Measurements from ENCODE around the gene DDIT4. TPM values are rescaled to one million over a fixed set of nuclear protein-coding genes. Genes with fewer than 3 reads are reported as not detected.

Gene DDIT4
- total and polyA plus RNA-seq, 9 of the 15 experiments (the other 6 are each of a cell fraction or from before 2014, with no cell fraction given): 8.2 to 675 (median 159) TPM

DNA sequence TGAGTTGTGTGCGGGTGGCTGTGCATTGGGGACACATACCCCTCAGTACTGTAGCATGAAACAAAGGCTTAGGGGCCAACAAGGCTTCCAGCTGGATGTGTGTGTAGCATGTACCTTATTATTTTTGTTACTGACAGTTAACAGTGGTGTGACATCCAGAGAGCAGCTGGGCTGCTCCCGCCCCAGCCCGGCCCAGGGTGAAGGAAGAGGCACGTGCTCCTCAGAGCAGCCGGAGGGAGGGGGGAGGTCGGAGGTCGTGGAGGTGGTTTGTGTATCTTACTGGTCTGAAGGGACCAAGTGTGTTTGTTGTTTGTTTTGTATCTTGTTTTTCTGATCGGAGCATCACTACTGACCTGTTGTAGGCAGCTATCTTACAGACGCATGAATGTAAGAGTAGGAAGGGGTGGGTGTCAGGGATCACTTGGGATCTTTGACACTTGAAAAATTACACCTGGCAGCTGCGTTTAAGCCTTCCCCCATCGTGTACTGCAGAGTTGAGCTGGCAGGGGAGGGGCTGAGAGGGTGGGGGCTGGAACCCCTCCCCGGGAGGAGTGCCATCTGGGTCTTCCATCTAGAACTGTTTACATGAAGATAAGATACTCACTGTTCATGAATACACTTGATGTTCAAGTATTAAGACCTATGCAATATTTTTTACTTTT is 1.8 kb downstream of the DDIT4 start (continued):
- TF ChIP-seq EZH2 (IDR thresholded peaks at IDR 0.05; ENCODE audit: borderline replicate concordance, low read depth, low read length) (no peak), SIN3A (IDR thresholded peaks at IDR 0.05; ENCODE audit: borderline replicate concordance in 2 of 2, control insufficient read depth in 1 of 2, low read depth in 2 of 2, low read length in 2 of 2) (peak; percentile 78 to 87; a peak in 3 of 4 replicates), MAX (CRISPR knock-in tag; IDR thresholded peaks at IDR 0.05) (peak; percentile 81), KLF10 (CRISPR knock-in tag; IDR thresholded peaks at IDR 0.05) (peak; percentile 51; the same call in 1 of the 2 replicates), ZNF511 (CRISPR knock-in tag; IDR thresholded peaks at IDR 0.05) (peak; percentile 28; the same call in 1 of the 2 replicates), TCF7 (IDR thresholded peaks at IDR 0.05; ENCODE audit: borderline replicate concordance) (0 out of 2 replicates have a peak, but pooled peaks have one; percentile 16), KAT7 (CRISPR knock-in tag; IDR thresholded peaks at IDR 0.05; ENCODE audit: borderline replicate concordance) (peak; percentile 66; the same call in 1 of the 2 replicates), ADNP (tag; IDR thresholded peaks at IDR 0.05) (no peak), MBD2 (IDR thresholded peaks at IDR 0.05; ENCODE audit: borderline replicate concordance, low read depth) (no peak), ZNF507 (tag; conservative IDR thresholded peaks at IDR 0.05) (no peak), SNIP1 (IDR thresholded peaks at IDR 0.05; ENCODE audit: low read depth) (no peak), ARHGAP35 (IDR thresholded peaks at IDR 0.05; ENCODE audit: partially characterized antibody) (peak; percentile 66), WHSC1 (IDR thresholded peaks at IDR 0.05; ENCODE audit: low read length) (no peak), CHAMP1 (IDR thresholded peaks at IDR 0.05) (no peak), ZNF695 (CRISPR knock-in tag; IDR thresholded peaks at IDR 0.05) (peak; percentile 67; the same call in 1 of the 2 replicates), TAF1 (IDR thresholded peaks at IDR 0.05; ENCODE audit: control insufficient read depth, extremely low read depth, insufficient read depth, low read length, severe bottlenecking) (peak; percentile 19), BRCA1 (IDR thresholded peaks at IDR 0.05) (no peak), BRCA1 (CRISPR knock-in tag; IDR thresholded peaks at IDR 0.05) (no peak), TFE3 (CRISPR knock-in tag; IDR thresholded peaks at IDR 0.05) (no peak; the same call in none of the 2 replicates), ARID1B (IDR thresholded peaks at IDR 0.05) (no peak), ZNF644 (tag; IDR thresholded peaks at IDR 0.05; ENCODE audit: low read depth) (no peak), KDM1A (IDR thresholded peaks at IDR 0.05) (no peak), U2AF2 (optimal IDR thresholded peaks at IDR 0.05; ENCODE audit: low read depth, low read length) (no peak), MIER1 (IDR thresholded peaks at IDR 0.05; ENCODE audit: low read depth) (no peak)
